DMS153 treated with DMSO at 0.1 percent for 48 hours (cell line): ENCODE results near the gene LGR4.
"Not testable (repeated sequence)": the region's sequence is repeated elsewhere in the genome, so short reads cannot be mapped to it uniquely, and the experiment has no call there.

Source experiments
- DNase-seq: peaks from one replicate; lab custom pipeline; 2025; ENCODE audit not compliant: unreplicated experiment; lab: John Stamatoyannopoulos, UW

LGR4 gene

DNA sequence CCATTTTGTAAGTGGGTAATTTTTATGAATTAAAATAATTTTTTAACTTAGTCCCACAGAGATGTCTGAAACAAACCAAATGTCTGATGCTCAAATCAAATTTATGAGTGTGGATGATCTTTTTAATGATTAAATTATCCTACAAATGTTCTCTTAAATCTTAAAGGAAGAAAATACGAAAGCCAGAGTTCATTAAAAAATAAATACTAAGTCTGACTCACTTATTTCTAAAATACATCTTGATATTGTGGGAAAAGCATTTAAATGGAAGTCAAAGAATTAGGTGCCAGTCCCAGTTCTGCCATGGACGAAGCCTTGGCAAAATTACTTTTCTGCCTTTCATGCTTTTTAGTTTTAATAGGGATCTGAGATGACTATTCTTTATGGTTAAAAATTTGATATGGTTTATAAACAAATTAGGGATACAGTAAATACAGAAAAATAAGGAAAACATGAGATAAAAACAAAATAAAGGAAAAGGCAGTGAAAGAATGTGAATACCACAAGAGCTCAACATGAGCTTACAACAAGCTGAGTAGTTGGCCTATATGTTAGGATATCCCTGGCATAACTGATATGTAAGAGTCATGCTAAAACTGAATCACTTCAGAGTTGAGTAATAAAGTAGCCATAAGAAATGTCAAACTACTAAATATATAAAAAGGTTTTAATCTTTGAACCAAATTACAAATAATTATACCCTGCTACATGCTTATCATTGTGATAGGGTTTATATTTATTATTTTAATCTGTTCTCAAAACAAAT lies 118.8 kb downstream of the LGR4 start:
- peak; percentile 14 for DNase-seq

DNA sequence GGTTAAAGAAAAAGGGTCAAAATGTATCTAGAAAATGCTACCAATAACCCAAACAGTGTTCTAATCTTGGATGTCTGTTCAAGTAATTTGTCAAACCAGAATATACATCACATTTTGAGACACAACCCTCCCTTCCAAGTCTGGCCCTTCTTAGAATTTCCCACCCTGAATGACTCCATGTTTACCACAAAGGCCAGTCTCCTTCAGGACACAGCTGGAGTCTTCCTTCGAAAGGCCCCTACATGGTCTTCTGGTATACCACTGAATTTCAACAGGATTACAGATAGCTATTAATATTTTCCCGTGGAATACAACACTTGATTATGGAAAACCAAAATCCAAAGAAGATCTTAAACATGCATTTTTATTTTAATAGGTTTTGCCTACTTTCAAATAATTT lies 119.8 kb downstream of the LGR4 start:
- DNase-seq: no peak

DNA sequence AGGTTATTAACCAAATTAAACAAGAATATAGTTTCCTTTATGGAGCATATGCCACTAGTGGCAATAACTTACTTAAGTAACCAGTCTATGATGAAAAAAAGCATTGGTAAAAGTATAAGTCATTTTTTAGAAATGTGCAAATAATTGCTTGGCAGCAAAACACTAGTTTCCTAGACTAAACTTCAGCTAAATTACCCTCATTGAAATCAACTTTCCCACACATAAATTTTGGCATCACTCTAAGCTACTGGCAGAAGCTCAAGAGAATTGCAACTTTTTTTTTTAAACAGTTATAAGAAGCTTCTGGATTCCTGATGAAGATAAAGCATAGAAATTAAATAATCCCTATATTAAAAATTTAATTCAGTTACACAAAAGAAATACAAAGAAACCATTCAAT lies 122.1 kb downstream of the LGR4 start:
- no peak for DNase-seq

DNA sequence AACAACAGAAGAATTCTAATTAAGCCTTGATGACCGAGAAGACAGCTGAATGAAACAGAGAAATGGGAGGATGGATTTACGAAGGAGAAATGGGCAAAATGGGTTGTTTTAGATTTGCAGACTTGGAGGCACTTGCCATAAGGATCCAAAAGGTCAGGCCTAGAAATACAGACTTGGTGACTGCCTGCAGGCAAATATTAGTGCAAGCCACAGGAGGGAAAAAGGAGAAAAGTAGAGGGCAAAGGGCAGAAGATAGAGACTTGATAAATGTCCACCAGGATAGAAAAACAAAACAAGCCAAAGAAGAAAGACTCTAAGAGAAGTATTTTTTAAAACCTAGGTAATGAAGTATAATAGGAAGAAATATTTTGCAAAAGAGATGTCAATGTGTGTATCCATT lies 122.7 kb downstream of the LGR4 start:
- no peak for DNase-seq

DNA sequence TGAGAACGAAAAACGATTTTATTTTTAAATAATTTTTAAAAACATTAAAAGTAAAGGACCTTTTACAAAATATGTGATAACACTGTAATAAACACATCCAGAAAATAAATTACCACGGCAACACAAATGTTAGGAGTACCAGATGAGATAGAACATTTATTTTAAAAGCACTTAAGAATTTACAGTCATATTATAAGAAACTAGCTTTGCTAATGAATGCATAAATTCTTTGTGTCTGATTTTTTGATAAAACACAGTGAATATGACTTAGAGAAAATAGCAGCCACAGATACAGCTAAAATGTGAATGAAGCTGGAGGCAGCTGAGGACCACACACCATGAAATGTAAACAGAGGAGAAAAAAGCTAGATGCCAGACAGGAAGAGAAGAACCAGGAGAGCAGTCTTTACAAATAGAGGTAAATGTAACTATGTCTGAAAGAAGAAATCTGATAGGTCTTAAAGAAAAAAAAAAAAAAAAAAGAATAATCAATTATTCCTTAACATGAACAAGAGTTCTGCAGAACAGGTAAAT lies 124.2 kb downstream of the LGR4 start:
- peak; percentile 47 for DNase-seq

DNA sequence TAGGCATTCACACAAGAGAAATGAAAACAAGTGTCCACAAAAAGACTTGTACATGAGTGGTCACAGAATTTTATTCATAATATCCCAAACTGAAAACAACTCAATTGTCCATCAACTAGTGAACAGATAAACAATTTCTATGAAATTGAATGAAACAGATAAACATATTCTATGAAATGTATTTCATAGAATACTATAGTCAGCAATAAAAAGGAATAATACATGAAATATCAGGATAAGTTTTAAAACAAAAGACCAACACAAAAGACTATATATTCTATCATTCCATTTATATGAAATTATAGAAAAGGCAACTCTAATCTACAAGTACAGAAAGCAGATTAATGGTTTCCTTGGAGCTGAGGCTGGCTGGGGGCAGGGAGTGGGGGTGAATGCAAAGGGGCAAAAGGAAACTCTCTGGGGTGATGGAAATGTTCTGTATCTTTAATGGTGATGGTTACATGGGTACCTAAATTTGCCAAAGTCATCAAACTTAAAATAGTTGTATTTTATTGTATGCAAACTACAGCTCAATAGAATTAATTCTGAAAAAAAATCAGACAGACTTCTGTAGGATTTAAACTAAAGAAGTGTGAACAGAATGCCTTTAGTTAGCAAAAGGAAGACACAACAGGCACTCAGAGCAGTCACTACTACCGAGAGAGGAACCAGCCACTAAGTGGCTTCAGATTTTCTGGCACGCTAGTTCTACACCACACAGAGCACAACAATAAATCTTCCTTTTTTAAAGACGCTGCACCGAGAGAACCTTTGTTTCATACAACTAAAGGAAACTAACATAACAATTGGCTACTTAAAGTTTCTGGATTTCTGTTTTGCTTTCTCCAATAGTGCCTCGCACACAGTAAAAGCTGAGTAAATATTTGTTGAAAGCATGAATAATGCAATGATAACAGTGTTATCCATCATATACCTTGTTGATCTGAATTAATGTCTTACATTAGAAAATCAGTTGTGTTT lies 124.9 kb downstream of the LGR4 start:
- DNase-seq: peak; percentile 68

DNA sequence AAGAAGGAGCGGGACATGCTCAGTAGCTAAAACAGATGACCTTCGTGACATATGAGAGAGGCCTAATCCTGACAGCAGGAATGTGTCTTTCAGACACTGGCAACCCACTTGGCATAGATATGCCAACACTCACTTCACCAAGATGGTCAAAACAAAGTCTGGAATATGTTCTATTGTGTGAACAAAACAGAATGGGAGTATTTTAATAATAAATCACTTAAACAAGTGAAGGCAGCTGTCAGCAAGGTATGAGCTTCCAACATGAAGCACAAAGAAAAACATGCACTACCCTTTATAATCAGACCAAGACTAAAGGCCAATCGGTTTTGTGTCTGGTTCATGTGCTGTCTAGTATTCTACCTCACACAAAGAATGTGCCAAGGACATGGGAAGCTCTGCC lies 132.6 kb downstream of the LGR4 start:
- DNase-seq: no peak

DNA sequence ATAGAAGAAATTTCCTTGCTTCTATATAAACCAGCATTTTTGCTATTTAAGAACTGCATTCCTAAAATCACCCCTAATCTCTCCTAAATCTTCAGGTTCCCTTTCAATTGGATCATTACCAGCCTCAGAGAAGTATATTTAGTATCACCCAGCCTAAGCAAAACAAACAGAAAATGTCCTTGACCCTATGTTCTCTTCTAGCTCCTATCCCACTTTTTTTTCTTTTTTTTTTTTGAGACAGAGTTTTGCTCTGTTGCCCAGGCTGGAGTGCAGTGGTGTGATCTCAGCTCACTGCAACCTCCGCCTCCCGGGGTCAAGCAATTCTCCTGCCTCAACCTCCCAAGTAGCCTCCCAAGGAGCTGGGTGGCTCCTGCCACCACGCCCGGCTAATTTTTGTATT lies 137.8 kb downstream of the LGR4 start:
- not testable (repeated sequence) for DNase-seq

DNA sequence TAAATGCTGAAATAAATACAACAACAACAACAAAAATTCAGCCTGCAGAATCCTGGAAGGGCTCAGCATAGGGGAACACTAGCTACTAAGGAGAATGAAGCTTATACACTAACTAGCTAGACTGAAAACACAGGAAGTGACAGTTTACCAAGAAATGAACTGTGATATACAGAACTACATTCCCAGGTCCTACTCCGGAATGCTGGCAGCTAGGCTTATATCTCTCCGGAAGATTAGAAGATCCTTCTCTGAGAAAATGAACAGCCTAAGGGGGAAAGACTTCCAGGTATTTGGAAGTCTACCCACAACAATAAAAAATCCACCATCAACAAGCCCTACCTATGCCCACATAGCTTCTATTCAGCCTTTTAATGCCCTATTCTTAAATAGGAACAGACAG lies 140.6 kb downstream of the LGR4 start:
- no peak for DNase-seq

DNA sequence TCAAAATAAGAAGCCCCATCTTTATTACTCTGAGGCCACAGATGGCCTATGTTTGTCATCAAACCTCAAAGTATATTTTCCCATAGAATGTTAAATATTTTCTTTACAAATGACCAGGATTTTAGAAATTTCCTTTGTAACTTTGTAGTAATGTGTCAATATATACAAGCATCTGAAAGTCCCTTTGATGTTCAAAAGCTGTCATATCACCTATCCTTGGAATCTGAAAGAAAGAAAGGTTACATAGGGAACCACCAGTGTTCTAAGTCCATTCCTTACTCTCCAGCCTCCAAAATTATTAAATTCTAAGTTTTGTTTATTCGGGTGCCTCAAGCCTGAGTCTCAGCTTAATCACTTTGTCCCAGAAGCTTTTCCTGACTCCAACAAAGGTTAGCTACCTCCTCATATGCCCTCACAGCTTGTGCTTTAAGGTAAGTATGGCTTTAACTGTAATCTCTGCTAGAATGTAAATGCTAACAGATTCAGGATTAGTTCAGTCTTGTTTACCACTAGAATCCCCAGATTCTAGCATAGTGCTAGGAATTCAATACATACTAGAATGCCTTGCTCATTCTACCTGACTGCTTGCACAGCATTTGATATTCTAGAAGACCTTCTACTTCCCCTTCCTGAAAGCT lies 141.8 kb downstream of the LGR4 start:
- DNase-seq: no peak

DNA sequence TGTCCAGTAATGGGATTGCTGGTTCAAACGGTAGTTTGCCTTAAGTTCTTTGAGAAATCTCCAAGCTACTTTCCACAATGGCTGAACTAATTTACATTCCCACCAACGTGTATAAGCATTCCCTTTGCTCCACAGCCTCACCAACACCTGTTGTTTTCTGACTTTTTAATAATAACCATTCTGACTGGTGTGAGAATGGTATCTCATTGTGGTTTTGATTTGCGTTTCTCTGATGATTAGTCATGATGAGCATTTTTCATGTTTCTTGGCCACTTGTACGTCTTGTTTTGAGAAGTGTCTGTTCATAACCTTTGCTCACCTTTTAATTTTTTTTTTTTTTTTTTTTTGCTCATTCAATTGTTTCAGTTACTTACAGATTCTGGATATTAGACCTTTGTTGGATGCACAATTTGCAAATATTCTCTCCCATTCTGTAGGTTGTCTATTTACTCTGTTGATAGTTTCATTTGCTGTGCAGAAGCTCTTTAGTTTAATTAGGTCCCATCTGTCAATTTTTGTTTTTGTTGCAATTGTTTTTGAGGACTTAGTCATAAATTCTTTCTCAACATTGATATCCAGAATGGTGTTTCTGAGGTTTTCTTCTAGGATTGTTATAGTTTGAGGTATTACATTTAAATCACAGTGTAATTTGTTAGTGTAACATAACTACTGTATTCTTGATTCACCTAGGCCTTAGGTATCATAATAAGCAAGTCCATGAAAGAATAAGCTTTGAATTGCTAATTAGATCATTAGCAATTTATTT lies 142.5 kb downstream of the LGR4 start:
- no peak for DNase-seq

DNA sequence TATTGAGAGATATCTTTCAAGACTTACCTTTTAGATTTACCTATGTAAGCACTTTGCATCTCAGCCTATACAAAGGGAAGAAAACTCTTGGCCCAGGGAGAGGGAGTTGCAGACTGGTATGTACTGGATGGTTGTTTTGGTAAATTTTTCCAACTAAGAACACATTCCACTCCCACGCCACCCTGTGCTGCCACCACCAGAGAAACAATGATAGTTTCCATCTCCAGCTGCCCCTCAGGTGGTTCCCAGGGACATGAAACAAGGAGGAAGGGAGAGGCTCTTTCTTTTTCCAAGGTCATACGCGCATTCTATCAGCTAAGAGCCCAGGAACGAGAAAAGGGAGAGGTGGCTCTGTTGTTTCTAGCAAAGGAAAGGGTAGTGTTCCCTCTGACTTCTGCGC lies 144.0 kb downstream of the LGR4 start:
- DNase-seq: no peak

DNA sequence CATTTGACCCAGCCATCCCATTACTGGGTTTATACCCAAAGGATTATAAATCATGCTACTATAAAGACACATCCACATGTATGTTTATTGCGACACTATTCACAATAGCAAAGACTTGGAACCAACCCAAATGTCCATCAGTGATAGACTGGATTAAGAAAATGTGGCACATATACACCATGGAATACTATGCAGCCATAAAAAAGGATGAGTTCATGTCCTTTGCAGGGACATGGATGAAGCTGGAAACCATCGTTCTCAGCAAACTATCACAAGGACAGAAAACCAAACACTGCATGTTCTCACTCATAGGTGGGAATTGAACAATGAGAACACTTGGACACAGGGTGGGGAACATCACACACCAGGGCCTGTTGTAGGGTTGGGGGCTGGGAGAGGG lies 145.5 kb downstream of the LGR4 start:
- not testable (repeated sequence) for DNase-seq

DNA sequence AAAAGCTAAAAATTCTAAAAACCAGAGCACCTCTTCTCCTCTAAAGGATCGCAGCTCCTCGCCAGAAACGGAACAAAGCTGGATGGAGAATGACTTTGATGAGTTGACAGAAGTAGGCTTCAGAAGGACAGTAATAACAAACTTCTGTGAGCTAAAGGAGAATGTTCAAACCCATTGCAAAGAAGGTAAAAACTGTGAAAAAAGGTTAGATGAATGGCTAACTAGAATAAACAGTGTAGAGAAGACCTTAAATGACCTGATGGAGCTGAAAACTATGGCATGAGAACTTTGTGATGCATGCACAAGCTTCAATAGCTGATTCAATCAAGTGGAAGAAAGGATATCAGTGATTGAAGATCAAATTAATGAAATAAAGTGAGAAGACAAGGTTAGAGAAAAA lies 150.4 kb downstream of the LGR4 start:
- DNase-seq: not testable (repeated sequence)

DNA sequence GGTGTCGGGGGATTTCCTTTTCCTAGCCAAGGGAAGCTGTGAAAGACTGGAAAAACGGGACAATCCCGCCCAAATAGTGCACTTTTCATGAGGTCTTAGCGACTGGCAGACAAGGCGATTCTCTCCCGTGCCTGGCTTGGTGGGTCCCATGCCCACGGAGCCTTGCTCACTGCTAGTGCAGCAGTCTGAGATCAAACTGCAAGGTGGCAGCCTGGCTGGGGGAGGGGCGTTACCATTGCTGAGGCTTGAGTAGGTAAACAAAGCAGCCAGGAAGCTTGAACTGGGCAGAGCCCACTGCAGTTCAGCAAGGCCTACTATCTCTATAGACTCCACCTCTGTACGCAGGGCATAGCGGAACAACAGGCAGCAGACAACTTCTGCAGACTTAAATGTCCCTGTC lies 151.2 kb downstream of the LGR4 start:
- DNase-seq: not testable (repeated sequence)

DNA sequence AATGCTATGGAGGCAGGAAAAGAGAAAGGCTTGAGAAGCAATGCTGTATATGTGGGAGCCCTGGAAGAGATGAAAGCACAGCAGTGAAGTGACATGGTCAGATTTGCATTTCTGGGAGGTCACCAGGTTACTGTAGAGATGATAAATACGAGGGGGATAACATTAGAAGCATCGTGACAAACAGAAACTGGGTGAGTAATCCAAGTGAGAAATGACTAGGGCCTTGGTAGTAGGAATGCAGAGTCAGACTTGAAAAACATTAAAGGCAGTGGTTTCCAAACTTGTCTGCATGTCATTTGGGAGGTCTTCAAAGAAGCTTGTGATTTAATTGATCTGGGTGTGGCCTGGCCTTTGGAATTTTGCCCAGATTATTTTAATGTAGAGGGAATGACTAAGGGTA lies 153.5 kb downstream of the LGR4 start:
- no peak for DNase-seq

DNA sequence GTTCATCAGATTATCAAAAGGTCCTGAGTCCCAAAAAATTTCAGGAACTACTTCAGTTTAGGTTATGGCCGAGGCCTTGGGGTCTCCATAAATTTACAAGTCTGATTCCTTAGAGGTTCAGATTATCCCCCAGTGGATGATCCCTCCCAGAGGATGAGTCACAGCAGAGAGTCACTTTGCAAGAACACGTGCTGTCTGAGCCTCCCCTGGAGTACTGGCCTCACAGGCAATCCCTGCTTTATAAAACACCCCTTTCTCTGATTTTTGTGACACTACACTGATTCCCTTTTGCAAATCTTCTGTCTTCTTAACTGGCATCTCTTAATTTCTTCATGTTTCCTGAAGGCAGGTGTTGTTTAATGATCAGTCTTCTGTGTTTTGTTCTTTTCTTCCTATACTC lies 154.8 kb downstream of the LGR4 start:
- no peak for DNase-seq
